ENCODE data around the gene LTF. TPM values are rescaled to one million over a fixed set of nuclear protein-coding genes. Genes with fewer than 3 reads are reported as not detected.

LTF gene
- total and polyA plus RNA-seq, 10 of the 15 experiments (the other 5 are each of a cell fraction or from before 2014, with no cell fraction given): 0.03 to 0.31 TPM; not detected in 8

- TF ChIP-seq CBX3 (IDR thresholded peaks at IDR 0.05; ENCODE audit: borderline replicate concordance, low read depth): no peak
- TF ChIP-seq FOXM1 (IDR thresholded peaks at IDR 0.05; ENCODE audit: low read depth, low read length): no peak
- TF ChIP-seq ZNF384 (IDR thresholded peaks at IDR 0.05; ENCODE audit: borderline replicate concordance, low read depth, low read length): no peak
- no peak for TF ChIP-seq GATAD2B (conservative IDR thresholded peaks at IDR 0.05; ENCODE audit: low read depth)
- TF ChIP-seq MTA3 (IDR thresholded peaks at IDR 0.05; ENCODE audit: borderline replicate concordance, low read length): no peak
- no peak for TF ChIP-seq ZBED1 (IDR thresholded peaks at IDR 0.05; ENCODE audit: borderline replicate concordance)
- TF ChIP-seq SMC3 (IDR thresholded peaks at IDR 0.05; ENCODE audit: borderline replicate concordance, low read length): no peak
- TF ChIP-seq BMI1 (IDR thresholded peaks at IDR 0.05; ENCODE audit: borderline replicate concordance): no peak
- no peak for TF ChIP-seq CHD4 (IDR thresholded peaks at IDR 0.05)
- no peak for TF ChIP-seq ZNF687 (IDR thresholded peaks at IDR 0.05)
- TF ChIP-seq MEF2B (IDR thresholded peaks at IDR 0.05; ENCODE audit: partially characterized antibody, poor library complexity, severe bottlenecking): no peak
Measured at GRCh38 chr3:46506526-46506925, 41.8 kb upstream of the LTF start (continued).

All from GM12878 (cell line).